Epithelial cell of esophagus (primary cell): ENCODE data around the gene DERL2.

Experiments used
- DNase-seq: peaks from one replicate; pipeline ENCODE4 v3.0.0; 2010; ENCODE audit warnings: low read depth
- H3K4me3 ChIP-seq: 2 replicates; pipeline ENCODE4 v1.5.1; 2011; ENCODE audit warnings: mild to moderate bottlenecking, low read length, control low read depth
- CTCF ChIP-seq: IDR thresholded peaks from 2 replicates; pipeline ENCODE4 v1.5.1; 2011; ENCODE audit warnings: low read depth, mild to moderate bottlenecking, low read length, control low read depth, inconsistent platforms; ENCODE audit not compliant: insufficient read depth; ENCODE audit errors: missing control alignments

DERL2 gene

GRCh38 chr17:5429191-5429887 is 56.6 kb downstream of the DERL2 start:
- H3K4me3 ChIP-seq: no peak overlapping the region
- DNase-seq: no peak
- TF ChIP-seq CTCF: no peak

GRCh38 chr17:5425826-5426225 is 60.2 kb downstream of the DERL2 start:
- DNase-seq: no peak
- no peak for TF ChIP-seq CTCF
- no peak overlapping the region for H3K4me3 ChIP-seq

GRCh38 chr17:5424909-5425308 is 61.1 kb downstream of the DERL2 start:
- no peak for TF ChIP-seq CTCF
- DNase-seq: no peak
- no peak overlapping the region for H3K4me3 ChIP-seq

GRCh38 chr17:5422505-5422904 is 63.5 kb downstream of the DERL2 start:
- peak; percentile 92 for DNase-seq

More at GRCh38 chr17:5422505-5422904, 63.5 kb downstream of the DERL2 start:
- TF ChIP-seq CTCF: peak; percentile 38
- no peak overlapping the region for H3K4me3 ChIP-seq
